Erythroblast (primary cell): ENCODE results near the gene MYH9.

Source experiments
- GATA1 ChIP-seq: IDR thresholded peaks from 2 replicates; pipeline ENCODE4 v1.6.1; 2011; ENCODE audit warnings: low read depth, mild to moderate bottlenecking, control low read depth, low read length, moderate library complexity
- POLR2A ChIP-seq: IDR thresholded peaks from 2 replicates; pipeline ENCODE4 v1.6.1; 2011; ENCODE audit warnings: mild to moderate bottlenecking, low read length

DNA sequence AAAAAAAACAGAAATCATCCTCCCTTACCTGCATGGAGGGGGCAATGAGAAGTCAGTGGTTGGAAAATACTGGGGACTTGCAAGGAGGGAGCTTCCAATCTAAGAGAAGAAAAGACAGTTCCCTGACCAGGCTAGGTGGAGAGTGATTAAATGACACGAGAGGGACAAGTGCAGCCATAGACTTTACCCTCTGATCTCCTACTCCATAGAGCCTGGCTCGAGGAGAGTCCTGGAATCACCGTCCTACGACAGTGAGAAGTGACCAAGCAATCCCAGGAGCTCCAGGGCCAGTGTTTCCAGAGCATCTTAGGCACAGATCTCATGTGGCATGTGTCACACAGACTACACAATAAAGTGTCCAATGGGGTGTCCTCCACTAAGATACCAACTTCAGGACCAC lies 25.7 kb downstream of the MYH9 start:
- TF ChIP-seq POLR2A (no peak), GATA1 (no peak)
